Stimulated activated effector memory CD8-positive, alpha-beta T cell treated with anti-CD3 and anti-CD28 coated beads, Interleukin-12 subunit alpha, Interleukin-12 subunit beta, amount 100 ng/mL, for 72 hours (primary cell): ENCODE data around the gene MIR17HG.
"Not testable (repeated sequence)": the region's sequence is repeated elsewhere in the genome, so short reads cannot be mapped to it uniquely, and the experiment has no call there.

Experiments
- ATAC-seq: fragments of 150-1000 bp; cut with Tn5 transposase; 2 replicates; pipeline ENCODE4 v1.10.0; 2021
- DNase-seq, 2 donors: peaks; one replicate each; pipeline ENCODE4 v3.0.0; 2021 to 2022; ENCODE audit warnings: low spot score in 2 of 2
- H3K27ac Mint-ChIP-seq: one replicate; pipeline ENCODE4 v1.8.0; 2022; ENCODE audit warnings: mild to moderate bottlenecking, mixed read lengths
- H3K36me3 Mint-ChIP-seq: one replicate; pipeline ENCODE4 v1.8.0; 2022; ENCODE audit warnings: mild to moderate bottlenecking, mixed read lengths
- H3K4me1 Mint-ChIP-seq: one replicate; pipeline ENCODE4 v1.8.0; 2022; ENCODE audit warnings: mixed read lengths
- H3K4me3 Mint-ChIP-seq: one replicate; pipeline ENCODE4 v1.8.0; 2022; ENCODE audit warnings: mild to moderate bottlenecking, mixed read lengths
- H3K9me3 Mint-ChIP-seq: one replicate; pipeline ENCODE4 v1.8.0; 2022; ENCODE audit warnings: mixed read lengths

The MIR17HG gene

DNA sequence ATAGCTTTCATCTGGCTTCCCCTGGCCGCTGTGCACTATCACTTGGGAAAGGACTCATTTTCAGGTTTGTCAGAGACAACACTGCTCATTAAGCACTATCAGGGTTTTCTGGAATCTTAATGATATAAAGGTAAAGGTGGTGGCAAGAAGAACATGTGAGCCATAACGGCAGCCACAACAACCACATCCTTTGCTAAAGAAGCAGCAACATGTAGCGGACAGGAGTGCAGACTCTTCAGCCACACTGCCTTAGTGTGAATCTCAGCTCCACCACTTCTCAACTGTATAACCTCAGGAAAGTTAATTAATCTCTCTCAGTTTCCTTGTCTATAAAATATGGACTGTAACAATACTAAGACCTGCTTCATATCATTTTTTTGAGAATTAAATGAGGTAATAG is 24.1 kb upstream of the MIR17HG start:
- Mint-ChIP-seq H3K27ac (no peak overlapping the region), H3K36me3 (peaks cover 6% of the 10 kb centered on the region), H3K9me3 (no peaks in the 10 kb centered on the region), H3K4me3 (no peak overlapping the region), H3K4me1 (peaks cover 22% of the 10 kb centered on the region)
- peak; percentile 56 for ATAC-seq
- DNase-seq, result no peak

DNA sequence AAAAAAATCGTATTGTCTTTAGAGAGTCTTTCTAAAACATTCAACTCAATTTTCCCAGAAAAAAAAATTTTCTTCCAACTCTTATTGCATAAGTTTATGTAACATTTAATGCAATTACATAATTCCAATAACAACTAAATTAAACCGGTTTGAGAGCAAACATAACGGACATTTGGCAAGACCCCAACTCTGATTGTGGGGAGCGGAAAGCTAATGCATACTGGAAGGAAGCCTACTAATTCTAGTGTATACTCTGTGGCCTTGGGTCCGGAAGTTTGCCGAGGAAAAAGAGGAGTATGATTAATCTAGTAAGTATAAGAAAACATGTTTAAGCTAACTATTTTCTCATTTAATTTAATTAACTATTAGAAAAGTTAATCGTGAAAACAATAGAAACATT is 21.3 kb upstream of the MIR17HG start:
- DNase-seq (no peak), ATAC-seq (no peak)
- peaks cover under 1% of the 10 kb centered on the region for H3K36me3 Mint-ChIP-seq
- no peaks in the 10 kb centered on the region for H3K9me3 Mint-ChIP-seq
- H3K4me1 Mint-ChIP-seq, result peaks cover 12% of the 10 kb centered on the region
- H3K27ac Mint-ChIP-seq, result no peak overlapping the region
- H3K4me3 Mint-ChIP-seq, result no peak overlapping the region

DNA sequence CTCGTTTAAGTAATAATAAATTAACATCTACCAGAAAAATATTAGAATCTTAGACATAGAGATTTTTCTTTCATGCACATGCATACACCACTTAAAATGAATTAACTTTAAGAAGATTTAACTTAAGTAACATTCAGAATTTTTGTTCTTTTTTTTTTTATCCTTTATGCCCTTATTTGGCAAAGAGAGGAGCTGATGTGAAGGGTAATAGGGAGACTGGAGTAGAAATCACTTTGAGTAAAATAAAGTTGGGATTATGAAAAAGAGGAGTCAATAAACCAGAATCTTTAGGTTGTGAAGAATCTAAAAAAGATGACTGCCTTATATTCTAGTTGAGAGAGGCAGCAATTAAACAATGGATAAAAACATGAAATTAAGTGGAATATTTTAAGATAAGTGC is 18.8 kb upstream of the MIR17HG start:
- H3K4me3 Mint-ChIP-seq, result no peak overlapping the region
- H3K4me1 Mint-ChIP-seq, result peaks cover 8% of the 10 kb centered on the region
- ATAC-seq (no peak), DNase-seq (no peak)
- no peak overlapping the region for H3K27ac Mint-ChIP-seq
- H3K36me3 Mint-ChIP-seq, result no peaks in the 10 kb centered on the region
- no peaks in the 10 kb centered on the region for H3K9me3 Mint-ChIP-seq

DNA sequence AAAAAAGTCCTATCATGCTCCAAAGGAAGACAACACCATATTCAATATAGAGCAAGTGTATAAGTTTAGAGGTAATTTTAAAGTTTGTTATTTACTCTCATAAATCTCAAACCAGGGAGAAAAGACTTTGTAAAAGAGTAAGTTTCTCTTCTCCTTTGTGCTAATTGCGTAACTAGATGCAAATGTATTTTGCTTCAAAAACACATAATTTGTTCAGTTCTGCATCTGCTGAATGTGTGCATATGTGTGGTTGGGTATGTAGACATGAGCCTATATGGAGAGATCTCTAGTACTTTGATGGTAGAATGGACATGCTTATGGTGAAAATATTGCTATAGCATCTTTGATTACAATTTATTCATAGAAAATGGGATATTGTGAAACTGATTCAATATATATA is 17.8 kb upstream of the MIR17HG start:
- Mint-ChIP-seq H3K4me3 (no peak overlapping the region), H3K4me1 (peaks cover 8% of the 10 kb centered on the region), H3K9me3 (no peaks in the 10 kb centered on the region), H3K27ac (no peak overlapping the region), H3K36me3 (no peaks in the 10 kb centered on the region)
- ATAC-seq (no peak), DNase-seq (no peak)

DNA sequence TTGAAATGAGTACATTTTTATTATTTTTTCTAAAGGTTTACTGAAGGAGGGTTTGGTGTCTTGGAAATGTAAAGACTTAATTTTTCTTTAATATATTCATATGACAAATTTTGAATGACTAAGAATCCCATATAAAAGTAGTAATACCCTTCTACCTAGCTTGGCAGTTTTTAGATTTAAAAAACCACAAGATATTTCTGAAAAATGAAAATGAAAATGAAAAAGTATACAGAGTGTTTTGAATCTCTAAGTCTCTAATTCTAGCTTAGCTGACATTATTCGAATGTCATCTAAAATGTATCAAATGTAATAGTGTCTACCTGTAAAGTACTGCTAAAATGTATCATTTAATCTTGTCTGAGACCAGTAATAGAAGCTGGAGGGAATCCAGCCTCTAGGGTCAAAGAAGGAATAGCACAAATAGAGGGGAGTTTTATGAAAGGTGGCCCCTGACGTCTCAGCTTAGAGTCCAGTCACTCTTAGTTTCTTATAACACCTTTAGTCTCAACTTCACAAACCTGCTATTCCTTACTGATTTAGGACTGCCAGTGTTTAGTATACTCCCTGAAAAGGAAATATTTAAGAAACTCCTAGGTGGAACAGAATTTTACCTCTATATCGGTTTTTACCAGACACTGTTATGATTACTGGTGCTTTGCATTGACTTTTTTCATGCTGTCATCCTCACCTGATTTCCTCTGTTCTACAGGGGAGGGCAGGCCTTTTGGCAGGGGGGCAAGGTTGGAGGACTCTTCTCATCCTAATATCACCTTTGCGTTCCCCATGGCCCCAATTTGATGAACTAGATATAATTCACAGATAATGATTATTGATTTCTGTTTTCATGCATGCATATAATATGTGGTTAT is 16.2 kb upstream of the MIR17HG start:
- peak; percentile 80 for ATAC-seq
- no peaks in the 10 kb centered on the region for H3K36me3 Mint-ChIP-seq
- DNase-seq, result no peak
- peak overlapping the region; percentile 60 for H3K27ac Mint-ChIP-seq
- H3K4me1 Mint-ChIP-seq, result peaks cover 8% of the 10 kb centered on the region
- no peaks in the 10 kb centered on the region for H3K9me3 Mint-ChIP-seq
- H3K4me3 Mint-ChIP-seq, result peak overlapping the region; percentile 45

DNA sequence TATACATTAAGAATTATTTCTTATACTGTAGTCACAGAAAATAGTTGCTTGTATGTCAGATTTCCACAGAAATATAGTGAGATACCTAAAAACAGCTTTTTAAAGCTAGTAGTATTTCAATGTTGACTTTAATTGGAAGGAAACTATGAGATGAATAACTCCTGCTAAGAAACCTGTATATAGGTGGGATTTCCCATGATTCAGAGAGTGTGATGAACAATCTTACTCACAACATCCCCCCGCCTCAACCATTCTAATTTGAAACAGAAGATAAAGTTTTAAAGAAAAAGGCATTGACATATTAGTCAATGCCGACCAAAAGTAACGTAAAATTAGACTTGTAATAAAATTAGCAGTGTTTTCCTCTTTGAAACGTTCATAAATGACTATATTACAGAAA is 1.4 kb upstream of the MIR17HG start:
- Mint-ChIP-seq H3K27ac (peak overlapping the region; percentile 98), H3K4me1 (peaks cover 25% of the 10 kb centered on the region)

DNA sequence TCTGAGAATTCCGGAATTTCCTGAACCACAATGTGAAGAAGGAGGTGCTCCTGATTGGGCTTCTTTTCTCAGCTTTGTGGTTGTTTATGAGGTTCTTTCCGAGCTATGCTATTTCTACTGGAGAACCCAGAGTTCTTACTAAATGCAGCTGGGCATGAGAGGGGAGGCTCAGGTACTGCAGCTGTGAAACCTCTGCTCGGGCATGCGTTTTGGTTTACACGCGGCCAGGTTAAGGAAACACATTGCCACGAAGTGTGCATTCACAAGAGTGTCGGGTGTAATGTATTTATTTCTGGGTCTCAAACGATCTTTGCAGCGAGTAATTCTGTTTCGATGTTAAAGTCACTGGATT is 661 bp upstream of the MIR17HG start:
- ATAC-seq, result peak; percentile 38
- DNase-seq, result peak in 1 of 2 donors; percentile 78
- Mint-ChIP-seq H3K9me3 (no peaks in the 10 kb centered on the region), H3K4me1 (peaks cover 29% of the 10 kb centered on the region), H3K36me3 (peaks cover 43% of the 10 kb centered on the region), H3K4me3 (peak overlapping the region; percentile 97), H3K27ac (peak overlapping the region; percentile 98)

More for the DNA sequence above, 1.4 kb upstream of the MIR17HG start:
- peak; percentile 14 for ATAC-seq
- H3K36me3 Mint-ChIP-seq, result peaks cover 35% of the 10 kb centered on the region
- no peak for DNase-seq
- H3K9me3 Mint-ChIP-seq, result no peaks in the 10 kb centered on the region
- H3K4me3 Mint-ChIP-seq, result peak overlapping the region; percentile 97

DNA sequence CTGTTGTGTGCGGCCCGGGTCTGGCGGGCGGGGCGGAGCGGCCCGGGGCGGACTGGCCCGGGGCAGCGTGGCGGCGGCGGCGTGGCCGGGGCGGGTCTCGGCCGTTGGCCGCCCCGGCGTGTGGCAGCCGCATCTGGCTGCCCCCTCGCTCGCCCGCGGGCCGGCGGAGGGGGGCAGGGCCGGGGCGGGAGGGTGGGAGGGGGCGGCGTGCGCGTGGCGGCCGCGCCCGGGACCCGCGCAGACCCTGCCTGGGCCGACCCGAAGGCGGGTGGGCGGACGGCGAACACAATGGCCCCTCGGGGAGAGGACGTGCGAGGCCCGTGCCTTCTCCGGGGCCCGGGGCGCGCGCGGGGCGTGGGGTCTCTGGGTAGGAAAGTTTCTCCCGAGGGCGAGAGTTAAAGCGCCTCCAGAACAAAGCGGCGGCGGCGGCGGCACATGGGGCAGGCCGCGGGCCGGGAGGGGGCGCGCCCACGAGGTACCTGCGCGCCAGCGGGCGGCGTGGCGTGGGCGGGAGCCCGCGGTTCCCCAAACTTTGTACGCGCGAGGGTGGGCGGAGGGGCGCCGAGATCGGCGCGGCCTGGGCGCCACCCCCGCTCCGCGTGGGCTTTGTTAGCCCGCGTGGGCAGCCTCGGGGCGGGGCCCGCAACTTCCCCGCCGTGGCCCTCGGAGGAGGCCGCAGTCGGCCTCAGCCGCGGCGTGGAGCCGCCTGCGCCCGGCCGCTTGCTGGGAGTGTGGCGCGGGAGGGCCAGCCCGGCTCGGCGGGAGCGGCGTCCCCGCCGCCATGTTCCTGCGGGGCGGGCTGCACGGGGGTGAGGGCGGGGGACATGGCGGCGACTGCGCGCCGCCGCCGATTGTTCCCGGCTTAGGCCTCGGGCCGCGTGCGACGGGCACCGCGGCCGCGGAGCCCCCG is 764 bp downstream of the MIR17HG start:
- H3K27ac Mint-ChIP-seq, result peak overlapping the region; percentile 98
- H3K4me3 Mint-ChIP-seq, result peak overlapping the region; percentile 97
- DNase-seq, result peak; percentile 68 to 81

DNA sequence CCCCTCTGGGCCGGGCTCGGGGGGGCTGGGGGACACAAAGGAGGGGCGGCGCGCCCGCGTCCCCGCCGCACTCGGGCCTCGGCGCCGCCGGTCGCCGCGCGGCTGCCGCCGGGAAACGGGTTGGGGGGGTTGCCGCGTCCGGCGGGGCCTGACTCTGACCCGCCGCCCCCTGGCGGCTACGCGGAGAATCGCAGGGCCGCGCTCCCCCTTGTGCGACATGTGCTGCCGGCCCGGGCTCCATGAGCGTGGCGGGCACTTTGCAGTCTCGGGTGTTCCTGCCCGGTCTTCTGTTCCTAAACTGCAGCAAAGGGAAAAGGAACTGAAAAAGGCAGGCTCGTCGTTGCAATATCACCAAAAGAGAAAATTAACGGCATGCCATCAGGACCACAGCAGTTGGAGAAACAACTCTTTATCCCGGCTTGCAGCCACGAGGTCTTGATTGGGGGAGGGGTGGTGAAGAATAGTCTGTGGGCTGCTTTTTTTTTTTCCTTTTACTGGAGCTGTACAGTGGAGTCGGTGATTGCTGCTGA is 1.5 kb downstream of the MIR17HG start:
- Mint-ChIP-seq H3K27ac (peak overlapping the region; percentile 96), H3K4me1 (peaks cover 30% of the 10 kb centered on the region), H3K4me3 (peak overlapping the region; percentile 86), H3K36me3 (peaks cover 64% of the 10 kb centered on the region), H3K9me3 (no peaks in the 10 kb centered on the region)
- peak; percentile 72 for ATAC-seq
- peak; percentile 97 to 99 for DNase-seq

More for the DNA sequence above, 764 bp downstream of the MIR17HG start:
- Mint-ChIP-seq H3K9me3 (no peaks in the 10 kb centered on the region), H3K4me1 (peaks cover 31% of the 10 kb centered on the region), H3K36me3 (peaks cover 57% of the 10 kb centered on the region)
- peak; percentile 68 for ATAC-seq

DNA sequence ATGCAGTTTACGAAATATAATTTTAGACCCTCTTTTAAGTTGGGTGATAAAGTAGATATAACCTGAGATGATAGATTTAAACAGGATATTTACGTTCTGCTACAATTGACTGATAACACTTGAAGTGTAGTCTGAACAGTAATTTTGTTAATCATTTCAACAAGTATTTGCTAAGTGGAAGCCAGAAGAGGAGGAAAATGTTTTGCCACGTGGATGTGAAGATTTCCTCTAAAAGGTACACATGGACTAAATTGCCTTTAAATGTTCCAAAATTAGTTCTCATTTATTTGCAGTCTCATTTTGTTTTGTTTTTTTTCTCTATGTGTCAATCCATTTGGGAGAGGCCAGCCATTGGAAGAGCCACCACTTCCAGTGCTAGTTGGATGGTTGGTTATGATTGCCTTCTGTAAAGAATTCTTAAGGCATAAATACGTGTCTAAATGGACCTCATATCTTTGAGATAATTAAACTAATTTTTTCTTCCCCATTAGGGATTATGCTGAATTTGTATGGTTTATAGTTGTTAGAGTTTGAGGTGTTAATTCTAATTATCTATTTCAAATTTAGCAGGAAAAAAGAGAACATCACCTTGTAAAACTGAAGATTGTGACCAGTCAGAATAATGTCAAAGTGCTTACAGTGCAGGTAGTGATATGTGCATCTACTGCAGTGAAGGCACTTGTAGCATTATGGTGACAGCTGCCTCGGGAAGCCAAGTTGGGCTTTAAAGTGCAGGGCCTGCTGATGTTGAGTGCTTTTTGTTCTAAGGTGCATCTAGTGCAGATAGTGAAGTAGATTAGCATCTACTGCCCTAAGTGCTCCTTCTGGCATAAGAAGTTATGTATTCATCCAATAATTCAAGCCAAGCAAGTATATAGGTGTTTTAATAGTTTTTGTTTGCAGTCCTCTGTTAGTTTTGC is 2.8 kb downstream of the MIR17HG start:
- Mint-ChIP-seq H3K27ac (peak overlapping the region; percentile 96), H3K4me1 (peaks cover 30% of the 10 kb centered on the region), H3K9me3 (no peaks in the 10 kb centered on the region), H3K36me3 (peaks cover 77% of the 10 kb centered on the region), H3K4me3 (peak overlapping the region; percentile 86)
- no peak for DNase-seq
- ATAC-seq, result no peak

DNA sequence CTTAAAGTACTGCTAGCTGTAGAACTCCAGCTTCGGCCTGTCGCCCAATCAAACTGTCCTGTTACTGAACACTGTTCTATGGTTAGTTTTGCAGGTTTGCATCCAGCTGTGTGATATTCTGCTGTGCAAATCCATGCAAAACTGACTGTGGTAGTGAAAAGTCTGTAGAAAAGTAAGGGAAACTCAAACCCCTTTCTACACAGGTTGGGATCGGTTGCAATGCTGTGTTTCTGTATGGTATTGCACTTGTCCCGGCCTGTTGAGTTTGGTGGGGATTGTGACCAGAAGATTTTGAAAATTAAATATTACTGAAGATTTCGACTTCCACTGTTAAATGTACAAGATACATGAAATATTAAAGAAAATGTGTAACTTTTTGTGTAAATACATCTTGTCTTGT is 3.6 kb downstream of the MIR17HG start:
- Mint-ChIP-seq H3K4me1 (peaks cover 30% of the 10 kb centered on the region), H3K9me3 (no peaks in the 10 kb centered on the region), H3K36me3 (peaks cover 86% of the 10 kb centered on the region), H3K27ac (no peak overlapping the region), H3K4me3 (peak overlapping the region; percentile 86)
- no peak for ATAC-seq
- DNase-seq, result no peak

DNA sequence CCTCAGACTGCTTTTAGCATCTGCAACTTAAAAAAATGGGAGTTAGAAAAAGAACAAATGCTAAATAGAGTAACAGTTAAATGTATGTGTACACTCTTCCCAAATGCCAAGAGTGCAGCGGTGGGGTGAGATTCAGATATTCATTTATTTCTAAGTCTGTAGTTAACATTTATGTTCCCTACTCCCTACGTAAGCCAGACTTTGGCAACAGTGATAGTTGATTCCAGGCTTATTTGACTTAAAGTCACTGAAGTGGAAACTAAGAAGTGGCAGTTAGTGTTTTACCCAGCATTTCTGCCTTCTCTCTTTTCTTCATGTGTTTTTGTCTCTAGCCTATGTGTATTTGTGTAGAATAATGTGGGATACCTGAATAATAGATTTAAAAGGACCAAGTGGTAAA is 4.5 kb downstream of the MIR17HG start:
- Mint-ChIP-seq H3K27ac (peak overlapping the region; percentile 34), H3K4me1 (peaks cover 32% of the 10 kb centered on the region), H3K4me3 (peak overlapping the region; percentile 86), H3K9me3 (no peaks in the 10 kb centered on the region), H3K36me3 (peaks cover 89% of the 10 kb centered on the region)
- ATAC-seq (no peak), DNase-seq (no peak)

DNA sequence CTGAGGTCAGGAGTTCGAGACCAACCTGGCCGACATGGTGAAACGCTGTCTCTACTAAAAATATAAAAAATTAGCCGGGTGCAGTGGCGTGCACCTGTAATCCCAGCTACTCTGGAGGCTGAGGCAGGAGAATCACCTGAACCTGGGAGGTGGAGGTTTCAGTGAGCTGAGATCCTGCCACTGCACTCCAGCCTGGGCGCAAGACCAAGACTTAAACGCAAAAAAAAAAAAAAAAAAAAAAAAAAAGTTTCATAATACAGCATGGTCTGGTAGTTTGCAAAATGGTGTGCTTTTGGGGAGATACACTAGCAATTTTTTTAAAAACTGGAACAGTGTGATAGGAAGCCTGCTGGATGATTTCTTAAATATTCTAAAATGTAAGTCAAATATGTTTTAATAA is 5.4 kb downstream of the MIR17HG start:
- DNase-seq, H3K9me3 Mint-ChIP-seq, ATAC-seq, H3K27ac Mint-ChIP-seq: not testable (repeated sequence)
- Mint-ChIP-seq H3K4me1 (peaks cover 38% of the 10 kb centered on the region), H3K36me3 (peaks cover 92% of the 10 kb centered on the region), H3K4me3 (peak overlapping the region; percentile 86)

DNA sequence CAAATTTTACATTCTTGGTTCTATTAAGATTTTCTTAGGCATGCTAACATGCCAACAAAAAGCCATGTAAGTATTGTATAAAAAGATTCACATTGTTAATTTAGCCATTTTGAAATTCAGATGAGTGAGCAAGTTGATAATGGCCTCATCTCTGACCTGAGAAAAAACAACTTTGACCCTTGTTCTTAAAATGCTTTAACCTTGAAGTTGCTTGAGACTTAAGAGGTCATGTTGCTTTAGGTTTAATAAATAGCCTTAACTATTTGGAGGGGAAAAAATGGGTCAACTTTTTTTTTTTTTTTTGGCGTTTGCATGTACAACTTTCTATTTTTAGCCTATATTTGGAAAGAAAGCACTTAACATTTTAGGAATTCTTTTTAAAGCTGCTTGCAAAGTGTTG is 6.0 kb downstream of the MIR17HG start:
- Mint-ChIP-seq H3K9me3 (no peaks in the 10 kb centered on the region), H3K4me1 (peaks cover 38% of the 10 kb centered on the region)

More for the DNA sequence above, 6.0 kb downstream of the MIR17HG start:
- Mint-ChIP-seq H3K36me3 (peaks cover 98% of the 10 kb centered on the region), H3K4me3 (no peak overlapping the region), H3K27ac (no peak overlapping the region)
- DNase-seq (no peak), ATAC-seq (no peak)
